Panc1 (cell line): ENCODE measurements around the gene CATSPERD.

ENCODE experiments used
- SIN3A ChIP-seq: IDR thresholded peaks from 2 replicates; pipeline ENCODE4 v1.6.1; 2012; ENCODE audit warnings: low read depth, mild to moderate bottlenecking, low read length, moderate library complexity, borderline replicate concordance; ENCODE audit not compliant: insufficient read depth
- TF ChIP-seq, protein P1 (sequence below): fragments of 450-650 bp; IDR thresholded peaks from 2 replicates; pipeline ENCODE4 v1.5.1; 2017; ENCODE audit warnings: mild to moderate bottlenecking

- no peak for TF ChIP-seq SIN3A
- TF ChIP-seq, protein P1, sequence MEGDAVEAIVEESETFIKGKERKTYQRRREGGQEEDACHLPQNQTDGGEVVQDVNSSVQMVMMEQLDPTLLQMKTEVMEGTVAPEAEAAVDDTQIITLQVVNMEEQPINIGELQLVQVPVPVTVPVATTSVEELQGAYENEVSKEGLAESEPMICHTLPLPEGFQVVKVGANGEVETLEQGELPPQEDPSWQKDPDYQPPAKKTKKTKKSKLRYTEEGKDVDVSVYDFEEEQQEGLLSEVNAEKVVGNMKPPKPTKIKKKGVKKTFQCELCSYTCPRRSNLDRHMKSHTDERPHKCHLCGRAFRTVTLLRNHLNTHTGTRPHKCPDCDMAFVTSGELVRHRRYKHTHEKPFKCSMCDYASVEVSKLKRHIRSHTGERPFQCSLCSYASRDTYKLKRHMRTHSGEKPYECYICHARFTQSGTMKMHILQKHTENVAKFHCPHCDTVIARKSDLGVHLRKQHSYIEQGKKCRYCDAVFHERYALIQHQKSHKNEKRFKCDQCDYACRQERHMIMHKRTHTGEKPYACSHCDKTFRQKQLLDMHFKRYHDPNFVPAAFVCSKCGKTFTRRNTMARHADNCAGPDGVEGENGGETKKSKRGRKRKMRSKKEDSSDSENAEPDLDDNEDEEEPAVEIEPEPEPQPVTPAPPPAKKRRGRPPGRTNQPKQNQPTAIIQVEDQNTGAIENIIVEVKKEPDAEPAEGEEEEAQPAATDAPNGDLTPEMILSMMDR, result no peak
These were observed 7.1 kb downstream of the CATSPERD start for GRCh38 chr19:5727453-5728050.
